HG03558 (cell line): ENCODE measurements around the gene CDKAL1.
"Not testable (repeated sequence)": the region's sequence is repeated elsewhere in the genome, so short reads cannot be mapped to it uniquely, and the experiment has no call there.

Source experiments
- ATAC-seq: cut with Tn5 transposase; IDR thresholded peaks from one replicate; pipeline ENCODE4 v1.9.1; 2021; ENCODE audit warnings: moderate number of reproducible peaks; ENCODE audit not compliant: unreplicated experiment; ENCODE audit errors: extremely low read depth

CDKAL1 gene

GRCh38 chr6:20630617-20631548 lies 96.6 kb downstream of the CDKAL1 start:
- no peak for ATAC-seq

DNA sequence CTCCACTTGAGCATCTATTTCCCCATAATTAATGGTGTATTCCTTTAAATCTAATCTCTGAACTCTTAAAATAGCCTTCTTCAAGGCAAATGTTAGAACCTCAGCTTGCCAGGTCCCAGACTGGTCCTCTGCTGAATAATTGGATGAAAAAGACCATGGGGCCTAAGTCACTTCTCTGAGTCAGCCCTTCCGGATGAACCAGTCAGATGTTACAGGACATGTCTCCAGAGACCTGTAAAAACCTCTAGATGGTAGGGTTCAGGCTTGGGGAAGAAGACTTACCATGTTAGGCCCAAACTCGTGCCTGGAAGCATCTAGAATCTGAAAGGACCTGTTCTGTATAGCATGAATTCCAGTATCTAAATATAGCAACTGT lies 97.3 kb downstream of the CDKAL1 start:
- no peak for ATAC-seq

DNA sequence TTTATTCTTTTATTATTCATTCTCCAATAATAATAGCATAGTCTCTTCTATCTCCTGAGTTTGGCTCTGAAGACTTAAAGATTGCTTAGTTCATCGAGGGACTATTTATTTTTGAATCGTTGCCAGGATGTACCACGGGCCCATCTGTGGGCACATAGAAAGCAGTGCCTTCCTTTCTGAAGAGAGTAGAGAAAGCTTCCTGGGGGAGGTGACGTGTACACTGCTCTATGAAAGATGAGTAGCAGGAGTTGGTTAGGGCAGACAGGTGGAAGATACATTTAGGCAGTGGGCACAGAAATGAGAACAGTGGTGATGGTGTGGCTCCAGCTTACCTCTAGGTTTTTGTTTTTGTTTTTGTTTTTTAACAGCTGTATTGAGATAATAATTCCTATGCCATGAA lies 98.4 kb downstream of the CDKAL1 start:
- ATAC-seq: no peak

- ATAC-seq: no peak
These were observed 99.5 kb downstream of the CDKAL1 start for GRCh38 chr6:20633566-20634340.

GRCh38 chr6:20639161-20639560 lies 104.9 kb downstream of the CDKAL1 start:
- no peak for ATAC-seq

DNA sequence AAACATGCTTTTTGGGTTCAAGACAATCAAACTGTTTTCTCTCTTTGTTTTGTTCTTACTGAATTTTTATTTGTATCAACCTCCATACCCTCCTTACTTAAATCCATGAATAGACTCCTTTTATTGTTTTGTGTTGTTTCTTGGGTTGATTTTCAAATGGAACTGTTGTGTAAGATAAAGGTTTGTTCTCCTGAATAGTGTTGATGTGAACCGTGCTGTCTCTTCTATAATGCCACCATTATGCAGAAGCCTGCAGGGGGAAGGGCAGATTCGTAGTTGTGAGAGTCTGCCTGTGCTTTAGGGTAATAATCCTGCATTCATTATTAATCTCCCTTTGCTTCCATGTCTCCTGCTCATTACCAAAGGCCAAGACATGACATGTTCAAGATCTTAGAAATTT lies 105.9 kb downstream of the CDKAL1 start:
- ATAC-seq: no peak

DNA sequence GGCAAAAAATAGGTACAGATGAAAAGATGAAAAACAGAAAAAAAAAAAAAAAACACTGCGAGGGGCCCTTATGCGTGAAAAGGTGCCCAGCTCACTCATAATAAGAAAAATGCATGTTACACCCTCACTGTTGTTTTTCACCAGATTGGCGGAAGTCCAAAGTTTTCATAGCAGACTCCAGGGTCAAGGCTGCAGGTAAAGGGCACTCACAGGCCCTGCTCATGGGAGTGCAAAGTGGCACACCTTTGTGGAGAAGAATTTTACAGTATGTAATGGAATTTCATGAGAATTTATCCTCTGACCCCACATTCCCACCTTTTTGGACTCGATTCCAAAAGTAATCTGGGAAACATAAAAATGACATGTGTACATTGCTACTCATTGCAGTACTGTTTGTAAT lies 108.2 kb downstream of the CDKAL1 start:
- ATAC-seq: no peak

DNA sequence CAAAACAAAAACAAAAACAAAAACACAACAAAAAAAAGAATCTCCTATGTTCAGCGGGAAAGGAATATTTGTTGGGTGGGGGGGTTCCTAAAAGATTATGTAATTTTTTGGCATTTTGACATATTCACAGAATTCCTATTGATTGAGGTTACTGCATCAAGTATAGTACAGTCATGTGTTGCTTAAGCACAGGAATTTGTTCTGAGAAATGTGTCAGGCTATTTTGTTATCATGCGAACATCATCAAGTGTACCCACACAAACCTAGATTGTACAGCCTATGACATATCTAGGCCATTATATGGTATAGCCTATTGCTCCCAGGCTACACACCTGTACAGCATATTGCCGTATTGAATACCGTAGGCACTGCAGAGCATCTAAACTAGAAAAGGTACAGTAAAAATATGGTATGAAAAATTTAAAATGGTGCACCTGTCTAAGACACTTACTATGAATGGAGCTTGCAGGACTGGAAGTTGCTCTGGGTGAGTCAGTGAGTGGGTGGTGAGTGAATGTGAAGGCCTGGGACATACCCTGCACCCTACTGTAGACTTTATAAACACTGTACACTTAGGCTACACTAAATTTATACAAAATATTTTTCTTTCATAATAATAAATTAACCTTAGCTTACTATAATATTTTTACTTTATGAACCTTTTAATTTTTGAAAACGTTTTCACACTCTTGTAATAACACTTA lies 110.6 kb downstream of the CDKAL1 start:
- no peak for ATAC-seq

GRCh38 chr6:20645572-20645971 lies 111.3 kb downstream of the CDKAL1 start:
- not testable (repeated sequence) for ATAC-seq

- no peak for ATAC-seq
These were observed 113.3 kb downstream of the CDKAL1 start for GRCh38 chr6:20647585-20647984.

DNA sequence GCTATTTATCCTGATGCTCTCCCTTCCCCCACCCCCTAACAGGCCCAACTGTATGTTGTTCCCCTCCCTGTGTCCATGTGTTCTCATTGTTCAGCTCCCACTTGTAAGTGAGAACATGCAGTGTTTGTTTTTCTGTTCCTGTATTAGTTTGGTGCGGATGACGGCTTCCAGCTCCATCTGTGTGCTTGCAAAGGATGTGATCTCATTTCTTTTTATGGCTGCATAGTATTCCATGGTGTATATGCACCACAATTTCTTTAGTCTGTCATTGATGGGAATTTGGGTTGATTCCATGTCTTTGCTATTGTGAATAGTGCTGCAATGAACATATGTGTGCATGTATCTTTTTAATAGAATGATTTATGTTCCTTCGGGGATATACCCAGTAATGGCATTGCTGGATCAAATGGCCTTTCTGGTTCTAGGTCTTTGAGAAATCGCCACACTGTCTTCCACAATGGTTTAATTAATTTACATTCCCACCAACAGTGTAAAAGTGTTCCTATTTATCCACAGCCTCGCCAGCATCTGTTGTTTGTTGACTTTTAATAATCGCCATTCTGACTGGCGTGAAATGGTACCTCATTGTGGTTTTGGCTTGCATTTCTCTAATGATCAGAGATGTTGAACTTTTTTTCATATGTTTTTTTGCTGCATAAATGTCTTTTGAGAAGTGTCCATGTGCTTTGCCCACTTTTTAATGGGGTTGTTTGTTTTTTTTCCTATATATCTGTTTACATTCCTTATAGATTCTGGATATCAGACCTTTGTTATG lies 115.6 kb downstream of the CDKAL1 start:
- ATAC-seq: not testable (repeated sequence)

DNA sequence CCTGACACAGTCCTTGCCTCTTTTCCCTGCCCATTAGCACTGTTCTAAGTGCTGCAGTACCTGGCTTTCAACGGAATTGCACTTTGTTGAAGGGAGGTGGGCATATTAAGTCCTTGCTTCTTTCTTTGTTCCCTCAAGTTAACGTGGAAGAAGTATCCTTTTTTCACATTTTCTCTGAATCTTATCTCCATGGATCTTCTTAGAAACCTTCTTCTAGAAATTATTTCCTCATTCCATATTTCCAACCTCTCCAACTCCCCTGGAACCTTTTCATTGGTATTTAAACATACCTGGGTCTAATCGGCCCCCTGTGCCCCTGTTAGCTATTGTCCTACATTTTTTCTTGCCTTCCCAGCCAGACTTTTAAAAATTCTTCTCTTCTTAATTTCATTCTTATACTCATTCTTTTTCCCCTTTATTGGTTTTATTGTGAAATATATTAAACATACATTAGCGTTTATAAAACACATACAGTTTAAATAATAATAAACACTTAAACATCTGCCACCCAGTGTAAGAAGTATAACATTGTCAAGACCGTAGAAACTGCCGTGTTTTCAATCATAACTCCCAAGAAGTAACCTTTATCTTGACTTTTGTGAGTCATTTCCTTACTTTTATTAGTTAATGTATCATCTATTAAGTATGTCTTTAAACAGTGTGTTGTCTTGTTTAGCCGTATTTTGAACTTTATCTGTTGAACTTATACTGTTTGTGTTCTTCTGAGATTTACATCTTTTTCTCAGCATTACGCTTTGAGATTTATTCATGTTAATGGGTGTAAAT lies 118.2 kb downstream of the CDKAL1 start:
- no peak for ATAC-seq

DNA sequence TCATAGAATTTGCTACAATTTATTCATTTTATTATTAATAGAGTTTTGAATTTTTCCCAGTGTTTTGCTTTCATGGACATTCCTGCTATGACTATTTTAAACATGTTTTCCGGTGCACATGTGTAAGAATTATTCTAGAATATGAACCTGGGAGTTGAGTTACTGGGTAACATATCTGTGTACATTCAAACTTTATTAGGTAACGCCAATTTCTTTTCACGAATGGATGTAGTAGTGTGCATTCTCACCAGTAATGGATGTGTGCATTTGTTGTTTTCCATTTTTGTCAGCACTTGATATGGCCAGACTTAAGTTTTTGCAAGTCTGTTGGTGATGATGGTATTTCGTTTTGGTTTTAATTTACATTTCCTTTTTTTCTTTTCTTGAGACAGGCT lies 118.8 kb downstream of the CDKAL1 start:
- ATAC-seq: no peak

GRCh38 chr6:20655317-20655716 lies 121.1 kb downstream of the CDKAL1 start:
- no peak for ATAC-seq

DNA sequence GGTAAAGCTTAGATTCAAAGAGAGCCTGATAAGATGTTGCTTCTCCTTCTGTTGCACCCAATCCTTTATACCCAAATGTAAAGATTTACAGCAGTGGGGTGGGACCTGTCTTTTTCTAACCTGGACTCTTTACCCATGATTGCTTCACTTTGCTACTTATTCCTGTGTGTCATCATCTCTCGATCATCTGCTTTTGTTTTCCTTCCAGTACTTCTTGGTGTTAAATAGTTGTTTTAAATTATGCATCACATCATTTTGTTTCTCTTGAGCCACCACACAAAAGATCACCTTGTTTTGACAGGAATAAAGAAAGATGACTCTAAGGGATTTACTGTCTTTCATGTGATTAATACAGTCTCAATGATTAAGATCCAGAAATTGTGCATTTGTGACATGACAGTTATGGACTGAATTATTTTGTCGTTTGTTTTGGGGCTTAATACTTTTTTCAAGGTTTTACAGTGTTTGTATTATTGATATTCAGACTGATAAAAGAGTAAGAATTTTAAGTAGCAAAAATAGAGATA lies 123.1 kb downstream of the CDKAL1 start:
- ATAC-seq: no peak

GRCh38 chr6:20658053-20658452 lies 123.8 kb downstream of the CDKAL1 start:
- ATAC-seq: no peak

GRCh38 chr6:20658516-20658915 lies 124.3 kb downstream of the CDKAL1 start:
- ATAC-seq: no peak

DNA sequence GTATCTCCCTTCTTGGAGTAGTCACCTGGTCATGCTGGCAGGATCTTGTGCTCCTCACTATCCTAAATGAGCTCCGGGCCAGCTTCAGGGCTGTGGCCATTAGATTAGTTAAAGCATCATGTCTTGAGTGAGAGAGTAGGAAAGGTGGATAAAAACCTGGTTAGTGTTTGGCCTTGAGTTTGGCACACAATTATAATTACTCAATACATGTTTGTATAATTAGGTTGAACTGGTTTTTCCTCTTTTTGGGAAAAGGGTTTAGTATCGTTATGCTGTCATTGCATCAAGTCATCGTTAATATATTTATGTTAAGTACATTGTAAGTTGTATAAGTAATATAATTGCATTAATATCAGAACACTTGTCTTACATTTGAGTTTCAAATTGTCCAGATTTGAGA lies 126.3 kb downstream of the CDKAL1 start:
- no peak for ATAC-seq

- no peak for ATAC-seq
These were observed 127.5 kb downstream of the CDKAL1 start for GRCh38 chr6:20661721-20662120.
